Fibroblast of skin of left biceps (primary cell): Measurements from ENCODE around the gene KRTAP21-3.
"Not testable (repeated sequence)": the region's sequence is repeated elsewhere in the genome, so short reads cannot be mapped to it uniquely, and the experiment has no call there.

Experiments
- DNase-seq, 2 experiments: peaks; one replicate each; pipeline ENCODE4 v3.0.0-alpha.2; 2013; ENCODE audit warnings: low read depth in 2 of 2

Gene KRTAP21-3, protein sequence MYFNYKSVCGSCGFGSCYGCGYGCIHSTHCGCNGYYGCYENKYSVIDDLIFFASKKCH

DNA sequence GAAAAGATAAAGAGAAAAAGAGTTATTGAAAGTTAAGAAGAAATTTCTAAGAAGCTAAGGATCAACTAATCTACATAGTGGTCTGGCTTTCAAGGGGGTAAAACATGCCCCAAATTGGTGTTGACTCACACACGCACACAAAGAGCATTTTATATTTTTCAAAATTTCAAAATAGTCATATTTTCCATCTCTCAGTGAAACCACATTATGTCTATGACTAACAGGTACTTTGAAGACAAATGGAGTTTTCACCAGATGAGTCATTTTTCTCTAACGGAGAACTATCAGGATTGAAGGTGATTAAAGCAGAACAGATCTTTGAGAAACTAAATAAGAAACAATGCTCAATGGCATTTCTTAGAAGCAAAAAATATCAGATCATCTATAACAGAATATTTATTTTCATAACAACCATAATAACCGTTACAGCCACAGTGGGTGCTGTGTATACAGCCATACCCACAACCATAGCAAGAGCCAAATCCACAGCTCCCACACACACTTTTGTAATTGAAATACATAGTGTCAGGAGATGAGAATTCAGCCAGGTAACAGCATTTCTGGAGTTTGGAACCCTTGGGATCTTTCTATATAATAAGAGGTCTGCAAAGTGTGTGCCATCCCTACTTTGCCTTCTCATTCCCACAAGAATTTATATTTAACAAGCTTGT lies at the start of gene KRTAP21-3:
KRTAP21-3 (minus strand) TSS at position 539 of the 671 bp plus-strand sequence; CDS start at position 521, 18 bp downstream.
- peak; percentile 55 to 69 for DNase-seq

DNA sequence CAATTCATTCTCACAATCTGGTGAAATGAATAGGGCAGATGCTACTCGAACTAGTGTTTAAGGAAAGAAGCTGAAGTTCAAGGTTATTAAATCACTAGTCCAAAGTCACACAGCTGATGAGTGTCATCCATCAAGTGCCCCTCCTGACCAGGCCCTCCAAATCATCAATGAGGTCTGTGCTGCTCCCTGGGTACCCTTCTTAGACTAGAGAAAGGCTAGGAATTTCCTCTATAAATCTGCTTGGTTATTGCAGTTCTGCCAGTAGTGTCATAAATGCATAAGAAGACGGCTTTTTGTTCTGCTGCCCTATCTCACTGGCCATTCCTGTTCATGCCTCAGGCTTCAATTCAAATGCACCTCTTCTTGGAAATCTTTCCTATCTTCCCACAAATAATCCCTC lies 42.2 kb upstream of the KRTAP21-3 start:
- no peak for DNase-seq

DNA sequence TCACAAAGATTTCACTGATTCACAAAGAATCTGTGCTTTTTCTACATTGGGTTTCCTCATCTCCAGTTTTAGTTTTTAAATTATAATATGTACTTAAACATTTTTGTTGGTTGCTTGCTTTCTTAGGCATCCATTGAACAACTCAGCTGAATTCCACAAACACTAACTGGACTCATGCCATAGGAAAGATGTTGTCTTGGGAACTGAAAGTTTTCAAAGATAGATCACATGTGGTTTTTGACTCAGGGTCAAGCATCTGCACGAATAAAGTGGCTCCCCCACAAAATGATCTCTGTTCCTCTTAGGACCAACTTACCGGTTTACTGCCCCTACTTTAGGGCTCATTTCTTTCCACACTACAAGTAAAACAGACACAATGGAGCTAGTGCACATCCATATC lies 39.7 kb upstream of the KRTAP21-3 start:
- no peak for DNase-seq

DNA sequence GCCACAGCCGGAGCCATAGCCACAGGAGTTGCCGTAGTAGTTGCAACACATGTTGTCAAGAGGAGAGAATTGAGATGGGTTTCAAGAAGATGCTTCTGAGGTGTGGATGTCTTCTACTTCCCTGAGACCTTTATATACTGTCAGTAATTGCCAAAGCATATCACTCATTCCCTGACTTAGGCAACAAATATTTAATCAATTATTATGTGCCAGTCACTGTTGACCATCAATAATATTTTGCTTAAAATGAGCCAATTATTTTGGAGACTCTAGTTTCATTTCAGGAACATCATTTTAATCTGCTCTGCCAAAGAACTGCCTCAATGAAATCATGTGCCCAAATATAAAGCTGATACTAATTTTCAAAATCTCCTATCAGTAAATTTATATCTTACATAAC lies 36.8 kb upstream of the KRTAP21-3 start, which contains the start of gene KRTAP21-1:
KRTAP21-1 (minus strand) TSS at position 101 of the 400 bp plus-strand sequence; CDS start at position 51, 50 bp downstream.
- DNase-seq = not testable (repeated sequence)

DNA sequence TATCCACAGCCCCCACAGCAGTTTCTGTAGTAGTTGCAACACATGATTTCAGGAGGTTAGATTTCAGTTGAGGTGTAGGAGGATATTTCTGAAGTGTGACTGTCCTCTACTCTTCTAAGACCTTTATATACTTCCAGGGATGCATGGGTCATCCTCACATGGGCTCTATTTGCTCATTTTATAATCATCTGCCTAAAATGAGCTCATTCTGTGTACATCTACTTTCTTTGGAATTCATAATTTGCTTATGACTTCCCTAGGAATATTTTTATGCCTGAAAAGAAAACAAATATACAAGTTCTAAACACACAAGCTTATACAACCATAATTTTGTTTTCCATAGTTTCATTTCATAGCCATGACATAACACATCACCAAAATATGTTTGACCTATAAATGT lies 28.6 kb upstream of the KRTAP21-3 start, which contains the start of gene KRTAP21-2:
KRTAP21-2 (minus strand) TSS at position 101 of the 400 bp plus-strand sequence; CDS start at position 44, 57 bp downstream.
- no peak for DNase-seq

DNA sequence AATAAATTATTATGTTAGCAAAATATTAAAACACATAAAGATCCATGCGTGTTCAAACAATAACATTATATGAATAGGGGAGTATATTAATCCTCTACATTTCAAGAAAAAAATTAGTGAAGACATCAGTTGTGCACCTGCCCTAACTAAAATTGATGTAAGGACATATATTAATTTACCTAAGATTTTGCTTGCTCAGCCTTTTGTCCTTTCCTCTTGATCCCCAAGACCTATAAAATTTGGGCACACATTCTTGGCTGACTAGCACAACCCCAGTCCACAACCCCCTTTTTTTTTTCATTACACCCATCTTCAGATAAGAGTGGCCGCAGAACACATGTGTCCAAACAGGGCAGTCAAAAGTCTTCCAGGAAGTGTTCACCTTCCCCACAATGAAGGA lies 21.9 kb upstream of the KRTAP21-3 start:
- DNase-seq = no peak

DNA sequence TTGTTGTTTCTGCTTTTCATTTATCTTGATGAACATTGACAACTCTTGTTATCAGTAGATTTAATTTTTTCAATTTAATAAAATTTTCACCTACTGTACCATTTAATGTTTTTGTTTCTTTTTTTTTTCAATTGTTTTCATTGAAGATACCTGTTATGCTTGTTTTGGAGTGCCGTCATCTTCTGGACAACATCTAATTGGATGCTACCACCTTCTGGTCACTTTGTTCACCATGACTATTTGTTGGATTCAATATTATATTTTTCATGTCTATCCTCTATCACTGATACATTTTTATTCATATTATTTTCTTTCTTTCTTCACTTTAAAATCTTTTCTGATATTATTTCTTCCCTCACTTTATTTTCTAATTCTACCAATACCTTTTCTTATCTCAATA lies 14.4 kb upstream of the KRTAP21-3 start:
- DNase-seq = no peak

DNA sequence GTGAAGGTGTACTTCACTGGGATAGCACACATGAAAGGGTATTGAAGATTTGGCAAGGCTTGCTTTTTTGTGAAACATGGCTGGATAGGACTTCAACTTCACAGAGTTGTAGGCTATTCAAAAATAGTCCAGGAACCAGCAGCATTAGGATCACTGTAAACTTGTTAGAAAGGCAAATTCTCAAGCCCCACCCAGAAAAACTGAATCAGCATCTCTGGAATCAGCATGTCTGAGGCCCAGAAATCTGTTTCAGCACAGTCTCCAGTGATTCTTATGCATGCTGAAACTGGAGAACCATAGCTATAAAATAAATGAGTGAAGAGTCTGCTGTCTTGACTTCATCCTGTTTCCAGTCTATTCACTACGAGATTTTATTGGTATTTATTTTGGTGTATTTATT lies 8.1 kb upstream of the KRTAP21-3 start:
- DNase-seq = no peak

DNA sequence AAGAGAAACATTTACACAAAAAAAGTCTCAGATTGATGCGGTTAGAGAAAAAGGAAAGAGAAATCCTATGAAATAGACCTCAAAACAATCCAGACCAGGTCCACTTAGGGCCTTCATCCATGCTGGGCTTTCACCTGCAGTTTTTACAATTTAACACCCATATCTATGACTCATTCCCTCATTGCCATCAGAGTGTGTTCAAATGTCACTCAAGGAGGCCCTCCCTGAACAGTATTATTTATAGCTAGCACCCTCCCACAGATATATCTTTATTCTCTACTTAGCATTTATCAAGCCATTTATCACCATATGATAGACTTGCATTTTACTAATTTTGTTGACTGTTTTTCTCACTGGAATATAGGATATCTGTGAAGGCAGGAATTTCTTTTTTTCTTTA lies 824 bp upstream of the KRTAP21-3 start:
- no peak for DNase-seq

DNA sequence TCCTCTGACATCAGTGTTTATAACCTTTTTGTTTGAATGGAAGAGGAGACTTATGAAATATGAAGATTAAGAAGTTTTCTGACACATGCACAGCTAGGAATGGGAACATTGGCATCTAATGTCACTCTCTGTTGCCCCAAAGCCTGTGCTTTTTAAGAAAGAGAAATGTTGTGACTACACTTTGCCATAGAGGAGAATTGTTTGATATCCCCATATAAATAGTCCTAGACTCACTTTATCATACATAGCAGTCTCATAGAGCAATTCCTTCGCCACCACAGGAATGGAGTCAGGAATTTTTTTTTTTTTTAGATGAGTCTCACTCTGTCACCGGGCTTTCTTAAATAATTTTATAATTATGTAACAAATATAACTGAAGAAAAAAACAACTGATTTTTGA lies 1.5 kb downstream of the KRTAP21-3 start:
- DNase-seq = no peak

DNA sequence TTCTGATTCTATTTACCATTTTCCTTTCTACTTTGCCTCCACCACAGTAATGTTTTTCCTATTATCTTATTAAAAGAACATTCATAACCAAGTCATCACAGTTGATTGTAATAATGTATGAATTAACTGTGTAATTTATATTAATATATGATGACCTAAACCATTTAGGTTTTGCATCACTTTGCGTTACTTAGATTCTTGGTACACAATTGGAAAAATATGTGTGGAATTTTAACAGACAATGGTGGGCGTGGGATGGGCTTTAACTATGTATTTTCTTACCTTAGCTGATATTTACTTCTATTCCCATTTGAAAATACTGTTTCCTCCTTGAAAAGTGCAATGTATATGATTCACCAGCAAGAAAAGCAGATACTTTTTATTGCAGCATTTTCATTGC lies 3.6 kb downstream of the KRTAP21-3 start:
- DNase-seq = no peak

DNA sequence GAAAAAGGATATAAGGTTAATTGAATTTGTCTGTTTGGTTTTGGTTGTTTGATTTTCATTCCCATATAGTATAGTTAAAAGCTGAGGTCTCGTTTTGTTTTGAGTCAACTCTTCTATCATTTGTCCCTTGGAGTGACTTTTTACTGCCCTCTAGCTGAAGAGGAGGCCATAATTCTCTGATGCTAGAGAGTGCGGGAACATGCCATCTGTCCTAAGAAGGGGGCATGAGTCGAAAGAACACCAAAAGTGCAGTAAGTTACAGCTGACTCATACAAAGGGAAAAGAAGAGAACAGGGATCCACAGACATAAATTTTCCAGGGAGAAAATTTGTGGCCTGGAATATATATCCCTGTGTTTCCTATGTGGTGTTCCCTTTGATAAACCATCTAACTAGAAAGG lies 4.1 kb downstream of the KRTAP21-3 start:
- DNase-seq = no peak

DNA sequence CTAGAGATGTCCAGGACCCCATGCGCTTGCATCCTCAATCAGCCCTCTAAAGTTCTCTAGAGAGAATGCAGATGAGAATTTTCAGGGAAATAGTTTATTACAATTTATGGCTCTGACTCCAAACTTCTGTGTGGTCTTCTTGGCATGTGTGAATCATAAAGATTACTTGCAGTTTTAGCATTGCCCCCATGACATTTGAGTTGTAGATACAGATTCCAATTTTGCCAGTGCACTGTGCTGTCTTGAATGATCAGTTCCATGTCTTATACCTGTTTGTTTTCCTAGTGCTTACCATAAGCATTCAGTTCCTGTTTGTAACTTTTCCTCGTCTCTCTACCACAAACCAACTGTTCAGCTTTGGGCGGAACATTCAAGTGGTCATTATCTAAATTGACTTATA lies 4.8 kb downstream of the KRTAP21-3 start:
- DNase-seq = no peak

DNA sequence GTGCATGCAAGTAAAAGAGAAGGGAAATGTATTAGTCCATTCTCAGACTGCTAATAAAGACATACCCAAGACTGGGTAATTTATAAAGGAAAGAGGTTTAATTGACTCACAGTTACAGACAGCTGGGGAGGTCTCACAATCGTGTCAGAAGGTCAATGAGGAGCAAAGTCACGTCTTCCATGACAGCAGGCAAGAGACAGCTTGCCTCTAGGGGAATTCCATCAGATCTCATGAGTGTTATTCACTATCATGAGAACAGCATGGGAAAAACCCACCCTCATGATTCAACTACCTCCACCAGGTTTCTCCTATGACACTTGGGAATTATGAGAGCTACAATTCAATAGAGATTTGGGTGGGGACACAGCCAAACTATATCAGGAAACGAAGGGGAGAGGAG lies 8.1 kb downstream of the KRTAP21-3 start:
- DNase-seq = no peak

DNA sequence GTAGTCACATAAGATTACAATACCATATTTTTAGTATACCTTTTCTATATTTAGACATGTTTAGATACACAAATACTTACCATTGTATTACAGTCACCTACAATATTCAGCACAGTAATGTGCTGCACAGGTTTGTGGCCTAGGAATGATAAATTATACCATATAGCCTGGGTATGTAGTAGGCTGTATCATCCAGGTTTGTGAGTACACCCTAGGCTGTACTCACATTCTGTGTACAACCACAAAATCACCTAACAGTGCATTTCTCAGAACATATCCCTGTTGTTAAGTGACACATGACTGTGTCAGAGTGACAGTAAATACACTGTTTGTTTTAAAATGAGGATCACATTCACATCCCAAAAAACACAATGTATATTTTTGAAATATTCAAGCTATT lies 11.2 kb downstream of the KRTAP21-3 start:
- DNase-seq = no peak

DNA sequence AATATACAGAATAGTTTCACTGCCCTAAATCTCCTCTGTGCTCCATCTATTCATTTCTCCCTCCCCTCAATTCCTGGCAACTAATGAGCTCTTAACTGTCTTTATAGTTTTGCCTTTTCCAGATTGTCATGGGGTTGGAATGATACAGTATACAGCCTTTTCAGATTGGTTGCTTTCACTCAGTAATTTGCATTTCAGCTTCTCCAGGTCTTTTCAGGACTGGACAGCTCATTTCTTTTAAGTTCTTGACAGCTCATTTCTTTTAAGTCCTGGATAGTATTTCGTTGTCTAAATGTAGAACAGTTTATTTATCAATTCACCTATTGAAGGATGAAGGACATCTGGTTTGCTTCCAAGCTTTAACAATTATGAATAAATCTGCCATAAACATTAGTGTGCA lies 22.6 kb downstream of the KRTAP21-3 start:
- no peak for DNase-seq

DNA sequence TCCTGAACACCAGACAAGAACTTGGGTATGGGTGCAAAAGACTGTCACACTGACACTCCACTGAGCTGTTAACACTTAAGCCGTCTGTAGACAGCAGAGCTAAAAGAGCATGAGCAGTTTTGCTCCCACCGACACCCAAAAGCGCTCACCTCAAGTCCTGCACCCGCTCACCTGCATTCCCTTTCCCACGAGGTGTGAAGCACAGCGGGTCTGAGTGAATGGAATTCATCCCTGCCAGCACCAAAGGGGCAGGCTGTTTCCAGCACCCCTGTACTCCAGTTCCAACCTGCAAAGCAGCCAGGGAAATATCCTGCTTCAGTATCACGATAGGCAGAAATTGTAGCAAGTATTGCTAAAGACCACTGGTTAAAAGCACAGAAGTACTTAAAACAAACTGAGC lies 28.8 kb downstream of the KRTAP21-3 start:
- no peak for DNase-seq

DNA sequence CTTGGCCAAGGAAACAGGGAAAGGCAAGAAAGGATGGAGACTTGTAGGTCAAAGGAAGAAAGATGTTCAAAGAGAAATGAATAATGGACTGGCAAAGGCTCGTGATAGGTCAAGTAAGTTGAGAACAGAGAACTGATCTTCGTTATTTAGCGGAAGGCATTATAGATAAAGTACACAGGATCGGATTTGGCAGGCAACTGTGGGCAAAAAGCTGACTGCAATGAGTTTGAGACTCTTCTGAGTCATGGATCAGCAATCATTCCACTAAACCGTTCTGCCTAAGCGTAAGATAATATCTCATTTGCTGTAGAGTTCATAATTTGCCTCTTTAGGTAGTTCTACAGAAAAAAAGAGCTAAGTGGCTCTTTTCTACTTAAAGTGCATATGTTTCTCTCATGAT lies 34.1 kb downstream of the KRTAP21-3 start:
- no peak for DNase-seq

DNA sequence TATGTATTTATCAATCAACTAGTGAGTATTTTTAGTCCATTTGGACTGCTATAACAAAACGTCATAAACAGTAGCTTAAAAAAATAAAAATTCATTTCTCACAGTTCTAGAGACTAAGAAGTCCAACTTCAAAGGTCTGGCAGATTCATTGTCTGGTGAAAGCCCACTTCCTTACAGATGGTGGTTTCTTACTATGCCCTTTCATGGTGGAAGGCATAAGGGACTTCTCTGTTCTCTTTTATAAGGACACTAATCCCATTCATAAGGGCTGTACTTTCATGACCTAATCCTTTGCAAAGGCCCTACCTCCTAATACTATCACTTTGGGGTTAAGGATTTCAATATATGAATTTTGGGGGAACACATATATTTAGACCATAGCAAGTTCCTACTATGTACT lies 38.0 kb downstream of the KRTAP21-3 start:
- DNase-seq = no peak

DNA sequence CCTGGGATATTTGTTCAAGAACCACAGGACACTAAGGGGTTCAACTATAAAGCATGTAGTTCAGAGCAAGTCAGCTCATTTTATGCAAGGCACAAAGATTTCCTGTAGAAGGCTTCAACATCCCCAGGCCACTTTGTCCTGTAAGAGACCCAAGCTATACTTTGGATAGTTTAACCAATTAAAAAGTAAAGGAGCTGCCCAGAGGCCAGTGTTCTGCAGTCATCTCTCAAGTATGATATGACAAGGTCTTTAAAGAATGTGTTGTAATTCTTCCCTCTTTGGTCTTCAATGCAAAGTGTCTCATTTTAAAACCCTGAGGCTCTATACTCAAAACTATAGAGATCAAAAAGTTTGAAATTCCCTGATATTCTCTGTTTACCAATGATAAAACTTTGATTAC lies 41.8 kb downstream of the KRTAP21-3 start:
- DNase-seq = no peak

DNA sequence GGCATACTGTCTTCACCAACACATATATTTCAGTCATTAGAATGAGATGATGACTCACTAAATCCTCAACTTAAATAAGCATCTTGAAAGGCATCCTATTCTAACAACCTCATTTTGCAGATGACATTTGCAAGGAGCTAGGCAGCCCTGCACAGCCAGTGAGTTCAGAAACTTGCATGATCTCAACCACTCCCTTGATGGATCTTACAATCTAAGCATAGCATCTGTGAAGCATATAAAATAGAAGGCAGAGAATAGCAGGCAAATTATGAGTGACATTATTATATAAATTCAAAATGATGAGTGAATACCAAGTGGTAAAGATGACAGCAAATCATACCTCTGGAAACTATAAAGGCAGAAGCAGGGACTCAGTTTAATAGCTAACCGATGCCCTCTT lies 44.3 kb downstream of the KRTAP21-3 start:
- no peak for DNase-seq

DNA sequence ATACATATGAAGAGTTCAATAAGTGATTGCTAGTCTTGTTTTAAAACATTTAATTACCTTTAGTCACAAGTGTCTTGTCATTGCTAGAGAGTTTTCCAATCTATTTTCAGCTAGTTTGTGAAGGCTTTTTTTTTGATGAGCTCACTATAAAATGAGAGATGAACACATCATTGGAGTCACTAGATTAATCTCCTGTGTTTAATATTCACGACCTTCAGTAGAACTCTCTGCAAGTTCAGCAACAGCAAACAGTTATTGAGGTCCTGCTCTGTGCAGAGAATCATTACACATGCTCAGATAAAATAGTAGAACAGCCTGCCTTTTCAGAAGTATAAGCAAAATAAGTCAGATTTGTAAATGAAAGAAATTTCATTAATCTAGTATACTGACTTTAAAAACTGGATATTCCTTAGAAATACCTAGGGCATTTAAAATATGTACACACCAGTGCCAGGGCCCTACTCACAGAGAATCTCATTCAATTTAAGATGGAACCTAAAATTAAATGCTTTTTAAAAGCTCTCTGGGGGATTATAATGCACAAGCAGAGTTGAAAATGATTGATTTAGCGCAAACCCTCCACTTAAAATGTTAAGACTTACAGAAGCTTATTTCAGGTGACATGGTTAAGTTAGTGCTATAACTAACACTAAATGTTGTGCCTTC lies 45.5 kb downstream of the KRTAP21-3 start:
- no peak for DNase-seq

DNA sequence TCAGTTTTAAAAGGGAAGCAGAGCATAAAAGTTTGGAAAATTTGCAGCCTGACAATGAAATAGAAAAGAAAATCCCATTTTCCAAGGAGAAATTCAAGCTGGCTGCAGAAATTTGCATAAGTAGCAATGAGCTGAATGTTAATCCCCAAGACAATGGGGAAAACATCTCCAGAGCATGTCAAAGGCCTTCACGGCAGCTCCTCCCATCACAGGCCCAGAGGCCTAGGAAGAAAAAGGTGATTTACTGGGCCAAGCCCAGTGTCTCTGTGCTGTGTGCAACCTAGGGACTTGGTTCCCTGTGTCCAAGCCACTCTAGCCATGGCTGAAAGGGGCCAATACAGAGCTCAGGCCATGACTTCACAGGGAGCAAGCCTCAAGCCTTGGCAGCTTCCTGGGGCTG lies 49.8 kb downstream of the KRTAP21-3 start:
- DNase-seq = no peak
